Measurements from ENCODE around the gene UBE2V1. TPM values are rescaled to one million over a fixed set of nuclear protein-coding genes. Genes with fewer than 3 reads are reported as not detected.

Gene UBE2V1
- total and polyA plus RNA-seq, 2 donors (not counting 3 experiments of a cell fraction or from before 2014, with no cell fraction given): 145 to 156 TPM

- BruUV-seq (replicated peaks): no TSS peak
- dilution Hi-C loops (cut with MboI; ENCODE audit: extremely low pct_ligation_motif_present, low sequenced_read_pairs): no loop called here
- intact Hi-C loops (cut with micrococcal nuclease): no loop called here
Observed at GRCh38 chr20:50077818-50078601, 34.9 kb downstream of the UBE2V1 start.

More at GRCh38 chr20:50077818-50078601, 34.9 kb downstream of the UBE2V1 start:
- ChIA-PET CTCF (no interaction called here), POLR2A (no interaction called here)
- no peaks in the 10 kb centered on the region for H3K79me2 ChIP-seq (ENCODE audit: control insufficient read depth, insufficient read depth, low read length)
- H2AFZ ChIP-seq (ENCODE audit: low read depth, low read length): no peak overlapping the region
- no peak overlapping the region for H3K4me3 ChIP-seq (replicated peaks in 1 of 3; ENCODE audit: insufficient read depth in 1 of 3, low read depth in 1 of 3, low read length in 3 of 3)
- no peak overlapping the region for H3K9ac ChIP-seq (replicated peaks; ENCODE audit: extremely low read depth, insufficient read depth, low read length)
- no peaks in the 10 kb centered on the region for H4K20me1 ChIP-seq (replicated peaks; ENCODE audit: control insufficient read depth, extremely low read depth, insufficient read depth, low read length)
- H3K36me3 ChIP-seq (ENCODE audit: control insufficient read depth in 2 of 2, extremely low read depth in 1 of 2, insufficient read depth in 2 of 2, low read length in 2 of 2): peaks cover 4 to 6% of the 10 kb centered on the region in 2 experiments
- no peaks in the 10 kb centered on the region for H3K27me3 ChIP-seq (ENCODE audit: control insufficient read depth in 2 of 2, insufficient read depth in 2 of 2, low read length in 2 of 2)
- H3K9me3 ChIP-seq (replicated peaks; ENCODE audit: control insufficient read depth, insufficient read depth, low read length): no peaks in the 10 kb centered on the region
- H3K4me2 ChIP-seq (ENCODE audit: insufficient read depth, low read length): no peak overlapping the region
- DNase-seq (ENCODE audit: low read depth, low spot score) (no peak), FAIRE-seq (no peak)
- TF ChIP-seq FOS (IDR thresholded peaks at IDR 0.05; ENCODE audit: borderline replicate concordance, insufficient read depth, low read length) (no peak), EZH2 (IDR thresholded peaks at IDR 0.05; ENCODE audit: borderline replicate concordance, low read depth, low read length, severe bottlenecking) (no peak), POLR2A (IDR thresholded peaks at IDR 0.05; ENCODE audit: low read depth, low read length) (no peak), JUN (IDR thresholded peaks at IDR 0.05; ENCODE audit: borderline replicate concordance, insufficient read depth, insufficient read length, low read depth) (no peak), MAX (IDR thresholded peaks at IDR 0.05; ENCODE audit: insufficient read depth, insufficient read length) (no peak), MYC (IDR thresholded peaks at IDR 0.05; ENCODE audit: low read depth, low read length) (no peak), POLR2AphosphoS5 (IDR thresholded peaks at IDR 0.05; ENCODE audit: insufficient read depth, low read depth, low read length) (no peak), CTCF (IDR thresholded peaks at IDR 0.05; ENCODE audit: extremely low read depth in 1 of 2, insufficient read depth in 1 of 2, low read depth in 1 of 2, low read length in 2 of 2) (no peak), GATA2 (IDR thresholded peaks at IDR 0.05; ENCODE audit: insufficient read depth, insufficient read length, low read depth, low read length) (no peak)
- no peaks in the 10 kb centered on the region for H3K4me1 ChIP-seq (ENCODE audit: control insufficient read depth, extremely low read depth, insufficient read depth, low read length)
- no peak overlapping the region for H3K27ac ChIP-seq (ENCODE audit: insufficient read depth, low read depth, low read length)
- H3K9me1 ChIP-seq (replicated peaks; ENCODE audit: control insufficient read depth, extremely low read depth, insufficient read depth, low read length): no peaks in the 10 kb centered on the region

Measured in endothelial cell of umbilical vein (primary cell).